NCI-H460 (cell line): Measurements from ENCODE around the gene CNPY4. TPM values are rescaled to one million over a fixed set of nuclear protein-coding genes. Genes with fewer than 3 reads are reported as not detected.
"Not testable (repeated sequence)": the region's sequence is repeated elsewhere in the genome, so short reads cannot be mapped to it uniquely, and the experiment has no call there.

ENCODE experiments used
- DNase-seq: peaks from one replicate; pipeline ENCODE4 v3.0.0-alpha.2; 2016; ENCODE audit warnings: low read depth; ENCODE audit errors: extremely low read depth
- total RNA-seq: library from RNA; depleted of rRNA; stranded (reverse); fragments of >200 nt; shearing (Covaris generic); gene quantifications from 2 replicates; pipeline ENCODE4 v1.2.3, GENCODE V29; 2014

The CNPY4 gene
- total RNA-seq, 1 experiment from 2014 or later: 6.9 TPM

DNA sequence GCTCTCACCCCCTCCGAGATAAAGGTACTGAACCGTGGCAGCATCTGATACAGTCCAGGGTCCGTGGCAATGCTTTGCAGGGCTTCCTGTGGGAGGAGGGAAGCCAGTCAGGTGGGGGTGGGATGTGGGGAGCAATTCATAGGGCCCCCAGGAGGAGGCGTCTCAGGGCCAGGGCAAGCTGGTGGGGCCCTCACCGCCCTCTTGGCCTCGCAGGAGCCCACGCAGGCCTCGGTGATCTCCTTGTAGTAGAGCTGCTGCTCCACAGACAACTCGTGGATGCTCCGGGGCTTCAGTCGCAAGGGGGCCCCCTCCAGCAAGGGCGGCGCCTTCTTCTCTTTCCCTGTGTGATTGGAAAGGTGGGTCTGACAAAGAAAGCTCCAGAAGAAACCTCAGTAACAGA, 7.5 kb upstream of the CNPY4 start:
- DNase-seq: no peak

DNA sequence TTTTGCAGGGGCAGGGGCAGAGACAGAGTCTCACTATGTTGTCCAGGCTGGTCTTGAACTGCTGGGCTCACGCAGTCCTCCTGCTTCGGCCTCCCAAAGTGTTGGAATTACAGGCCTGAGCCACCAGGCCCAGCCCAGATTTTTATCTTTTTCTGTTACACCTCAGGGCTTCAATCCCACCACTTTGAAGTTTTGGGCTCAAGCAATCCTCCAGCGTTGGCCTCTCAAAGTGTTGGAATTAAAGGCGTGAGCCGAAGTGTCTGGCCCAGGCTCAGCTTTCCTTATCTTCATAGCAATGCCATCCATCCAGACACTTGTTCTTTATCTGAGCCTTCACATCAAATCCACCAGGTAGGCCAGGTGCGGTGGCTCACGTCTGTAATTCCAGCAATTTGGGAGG, 4.4 kb upstream of the CNPY4 start:
- no peak for DNase-seq

DNA sequence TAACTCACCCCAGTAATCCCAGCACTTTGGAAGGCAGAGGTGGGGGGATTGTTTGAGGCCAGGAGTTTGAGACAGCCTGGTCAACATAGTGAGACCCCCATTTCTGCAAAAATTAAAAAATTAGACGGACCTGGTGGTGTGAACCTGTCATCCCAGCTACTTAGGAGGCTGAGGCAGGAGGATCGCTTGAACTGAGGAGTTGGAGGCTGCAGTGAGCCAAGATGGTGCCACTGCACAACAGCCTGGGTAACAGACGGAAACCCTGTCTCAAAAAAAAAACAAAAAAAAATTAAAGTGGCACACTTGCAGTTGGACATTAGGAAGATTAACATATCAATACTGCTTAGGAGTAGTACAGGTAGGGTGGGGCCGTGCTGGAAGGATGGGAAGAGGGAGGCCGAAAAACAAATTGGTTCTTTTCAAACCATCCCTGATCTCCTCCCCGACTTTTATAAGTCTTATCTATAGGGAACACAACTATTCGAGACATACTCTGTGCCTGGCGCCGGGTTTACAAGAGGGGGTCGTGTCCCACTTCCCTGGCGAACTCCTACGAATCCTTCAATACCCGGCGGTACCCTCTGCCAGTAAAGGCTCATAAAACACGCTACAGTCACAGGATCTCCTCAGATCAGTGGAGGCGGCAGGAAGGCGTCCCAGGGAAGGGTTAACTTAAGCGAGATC, 904 bp upstream of the CNPY4 start:
- DNase-seq: no peak

DNA sequence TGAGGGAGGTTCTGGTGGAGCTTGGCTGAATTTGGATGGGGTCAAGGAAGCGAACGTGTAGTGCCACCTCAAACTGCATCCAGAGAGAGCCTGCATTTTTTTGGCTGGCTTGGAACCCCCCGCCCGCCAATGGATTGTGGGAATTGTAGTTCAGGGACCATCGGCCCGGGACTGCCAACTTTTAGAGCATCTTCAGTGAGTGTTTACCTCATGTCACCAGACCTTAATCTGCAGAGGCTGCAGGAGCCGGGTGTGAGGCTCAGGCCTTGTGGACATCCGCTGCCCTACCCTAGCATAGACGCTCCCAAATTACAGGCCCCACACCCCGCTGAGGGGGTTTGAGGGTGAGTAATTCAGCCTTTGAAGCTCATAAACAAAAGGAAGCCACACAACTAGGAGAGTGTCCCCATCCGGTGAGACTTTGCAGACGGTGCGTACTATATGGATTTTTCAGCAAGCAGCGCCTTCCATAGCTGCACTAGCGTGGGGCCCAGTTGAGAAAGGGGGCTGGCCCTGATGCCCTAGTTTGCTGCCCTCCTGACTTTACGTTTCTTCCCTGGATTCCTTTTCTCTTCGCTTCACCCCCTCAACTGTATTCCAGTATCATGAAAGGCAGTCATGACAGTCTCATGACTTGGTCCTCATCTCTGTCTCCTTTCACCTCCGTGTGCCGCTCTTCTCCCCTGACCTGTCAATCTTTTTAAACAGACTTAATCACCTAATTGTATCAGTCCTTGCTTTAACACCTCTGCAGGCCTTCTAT, 717 bp downstream of the CNPY4 start:
- peak; percentile 48 for DNase-seq

DNA sequence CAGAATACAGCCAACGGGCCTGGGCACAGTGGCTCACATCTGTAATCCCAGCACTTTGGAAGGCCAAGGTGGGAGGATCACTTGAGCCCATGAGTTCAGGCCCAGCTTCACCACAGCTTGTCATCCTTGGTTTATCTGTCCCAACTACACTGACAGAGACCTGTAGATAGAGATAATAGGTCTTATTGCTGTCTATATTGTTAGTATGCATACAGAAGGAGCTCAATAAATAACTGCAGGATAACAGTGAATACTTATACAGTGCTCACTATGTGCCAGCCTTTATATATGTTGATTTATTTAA, 1.3 kb downstream of the CNPY4 start:
- no peak for DNase-seq

DNA sequence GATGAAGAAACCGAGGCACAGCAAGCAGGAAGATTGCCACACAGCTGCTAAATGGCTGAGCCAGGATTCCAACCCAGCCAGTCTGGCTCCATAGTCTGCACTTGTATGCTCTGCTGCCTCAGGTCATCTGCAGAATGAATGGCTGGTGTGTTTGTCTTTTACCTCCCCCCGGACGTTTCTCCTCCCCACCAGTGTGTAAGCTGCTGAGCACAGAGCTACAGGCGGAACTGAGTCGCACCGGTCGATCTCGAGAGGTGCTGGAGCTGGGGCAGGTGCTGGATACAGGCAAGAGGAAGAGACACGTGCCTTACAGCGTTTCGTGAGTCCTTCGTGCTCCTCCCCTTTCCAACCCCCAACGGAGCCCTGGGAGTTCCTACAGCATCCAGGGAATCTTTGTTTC, 2.6 kb downstream of the CNPY4 start:
- DNase-seq: no peak

DNA sequence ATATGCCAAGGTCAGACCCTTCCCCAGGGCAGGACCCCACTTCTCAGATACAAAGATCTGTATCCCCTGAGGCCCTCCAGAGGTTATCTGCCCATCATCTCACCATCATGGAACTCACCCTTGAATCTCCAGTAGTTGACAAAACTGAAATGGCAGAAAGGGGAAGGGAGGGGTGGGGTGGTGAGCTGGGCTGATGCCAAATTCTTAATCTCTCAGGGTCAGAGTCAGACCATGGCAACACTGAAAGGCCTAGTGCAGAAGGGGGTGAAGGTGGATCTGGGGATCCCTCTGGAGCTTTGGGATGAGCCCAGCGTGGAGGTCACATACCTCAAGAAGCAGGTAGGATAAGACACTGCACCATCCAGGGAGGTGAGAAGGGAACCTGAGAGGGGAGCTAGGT, 3.1 kb downstream of the CNPY4 start:
- DNase-seq: no peak

DNA sequence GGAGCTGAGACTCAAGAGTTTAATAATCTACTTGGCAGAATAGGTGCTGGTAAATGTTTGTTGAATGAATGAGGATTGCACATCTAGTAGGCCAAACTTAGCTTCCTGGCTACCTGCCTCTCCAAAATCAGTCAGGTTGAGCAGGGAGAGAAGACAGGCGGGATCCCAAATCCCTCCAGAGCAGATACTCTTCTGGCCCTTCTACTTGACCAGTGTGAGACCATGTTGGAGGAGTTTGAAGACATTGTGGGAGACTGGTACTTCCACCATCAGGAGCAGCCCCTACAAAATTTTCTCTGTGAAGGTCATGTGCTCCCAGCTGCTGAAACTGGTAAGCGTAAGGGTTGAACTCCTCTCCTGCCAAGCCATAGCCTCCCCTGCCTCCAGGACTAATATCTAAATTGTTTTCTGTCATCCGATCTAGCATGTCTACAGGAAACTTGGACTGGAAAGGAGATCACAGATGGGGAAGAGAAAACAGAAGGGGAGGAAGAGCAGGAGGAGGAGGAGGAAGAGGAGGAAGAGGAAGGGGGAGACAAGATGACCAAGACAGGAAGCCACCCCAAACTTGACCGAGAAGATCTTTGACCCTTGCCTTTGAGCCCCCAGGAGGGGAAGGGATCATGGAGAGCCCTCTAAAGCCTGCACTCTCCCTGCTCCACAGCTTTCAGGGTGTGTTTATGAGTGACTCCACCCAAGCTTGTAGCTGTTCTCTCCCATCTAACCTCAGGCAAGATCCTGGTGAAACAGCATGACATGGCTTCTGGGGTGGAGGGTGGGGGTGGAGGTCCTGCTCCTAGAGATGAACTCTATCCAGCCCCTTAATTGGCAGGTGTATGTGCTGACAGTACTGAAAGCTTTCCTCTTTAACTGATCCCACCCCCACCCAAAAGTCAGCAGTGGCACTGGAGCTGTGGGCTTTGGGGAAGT, 5.1 kb downstream of the CNPY4 start:
- DNase-seq: no peak

DNA sequence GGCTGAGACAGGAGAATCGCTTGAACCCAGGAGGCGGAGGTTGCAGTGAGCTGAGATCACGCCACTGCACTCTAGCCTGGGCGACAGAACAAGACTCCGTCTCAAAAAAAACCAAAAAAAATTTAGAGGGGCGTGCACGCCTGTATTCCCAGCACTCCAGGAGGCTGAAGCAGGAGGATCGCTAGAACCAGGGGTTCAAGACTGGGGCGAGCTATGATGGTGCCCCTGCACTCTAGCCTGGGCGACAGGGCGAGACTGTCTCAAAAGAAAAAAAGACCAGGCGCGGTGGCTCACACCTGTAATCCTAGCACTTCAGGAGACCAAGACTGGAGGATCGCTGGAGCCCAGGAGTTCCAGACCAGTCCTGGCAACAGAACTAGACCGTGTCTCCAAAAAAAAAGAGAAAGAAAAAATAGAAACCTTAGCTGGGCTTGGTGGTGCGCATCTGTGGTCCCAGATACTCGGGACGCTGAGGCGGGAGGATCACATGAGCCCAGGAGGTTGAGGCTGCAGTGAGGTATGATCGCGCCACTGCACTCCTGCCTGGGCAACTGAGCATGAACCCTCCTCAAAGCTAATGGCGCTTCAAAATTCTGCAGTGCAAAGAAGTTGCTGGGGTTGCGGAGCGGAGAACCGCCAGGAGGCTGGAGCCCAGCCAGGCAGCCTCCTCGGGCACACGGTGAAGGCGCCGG, 7.0 kb downstream of the CNPY4 start:
- no peak for DNase-seq

DNA sequence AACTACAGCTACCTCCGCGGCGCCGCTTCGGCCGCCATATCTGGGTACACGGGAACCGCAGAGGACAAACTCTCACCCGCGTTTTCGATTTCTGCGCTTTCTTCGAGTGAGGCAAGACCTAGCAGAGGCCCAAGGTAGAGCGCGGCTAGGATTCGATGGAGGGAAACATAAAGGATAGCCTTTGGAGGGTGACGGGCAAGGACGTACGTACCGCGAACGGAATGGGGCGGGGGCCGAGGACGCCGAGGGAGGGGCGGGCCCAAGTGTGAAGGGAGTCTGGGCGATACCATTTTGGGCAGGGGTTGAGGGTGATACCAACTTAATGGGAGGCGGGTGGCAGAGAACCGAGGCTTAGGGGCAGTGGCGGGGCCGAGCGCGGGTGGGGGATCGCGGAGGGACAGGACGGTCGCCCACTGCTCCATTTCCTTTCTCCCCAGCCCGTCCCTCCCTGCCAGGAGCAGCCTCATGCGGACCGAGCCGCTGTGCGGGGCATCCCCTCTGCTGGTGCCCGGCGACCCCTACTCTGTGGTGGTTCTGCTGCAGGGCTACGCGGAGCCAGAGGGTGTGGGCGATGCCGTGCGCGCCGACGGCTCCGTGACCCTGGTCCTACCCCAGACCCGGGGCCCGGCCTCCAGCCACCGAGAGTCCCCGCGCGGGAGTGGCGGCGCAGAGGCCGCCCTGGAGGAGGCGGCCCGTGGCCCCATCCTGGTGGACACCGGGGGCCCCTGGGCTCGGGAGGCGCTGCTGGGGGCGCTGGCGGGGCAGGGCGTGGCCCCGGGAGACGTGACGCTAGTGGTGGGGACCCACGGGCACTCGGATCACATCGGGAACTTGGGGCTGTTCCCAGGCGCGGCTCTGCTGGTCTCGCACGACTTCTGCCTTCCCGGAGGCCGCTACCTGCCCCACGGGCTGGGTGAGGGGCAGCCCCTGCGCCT, 7.8 kb downstream of the CNPY4 start, which contains the start of gene MBLAC1:
Gene MBLAC1 (plus strand): TSS at position 37 of the 935 bp plus-strand sequence. CDS start 429 bp downstream, at position 466.
- peak; percentile 84 for DNase-seq

DNA sequence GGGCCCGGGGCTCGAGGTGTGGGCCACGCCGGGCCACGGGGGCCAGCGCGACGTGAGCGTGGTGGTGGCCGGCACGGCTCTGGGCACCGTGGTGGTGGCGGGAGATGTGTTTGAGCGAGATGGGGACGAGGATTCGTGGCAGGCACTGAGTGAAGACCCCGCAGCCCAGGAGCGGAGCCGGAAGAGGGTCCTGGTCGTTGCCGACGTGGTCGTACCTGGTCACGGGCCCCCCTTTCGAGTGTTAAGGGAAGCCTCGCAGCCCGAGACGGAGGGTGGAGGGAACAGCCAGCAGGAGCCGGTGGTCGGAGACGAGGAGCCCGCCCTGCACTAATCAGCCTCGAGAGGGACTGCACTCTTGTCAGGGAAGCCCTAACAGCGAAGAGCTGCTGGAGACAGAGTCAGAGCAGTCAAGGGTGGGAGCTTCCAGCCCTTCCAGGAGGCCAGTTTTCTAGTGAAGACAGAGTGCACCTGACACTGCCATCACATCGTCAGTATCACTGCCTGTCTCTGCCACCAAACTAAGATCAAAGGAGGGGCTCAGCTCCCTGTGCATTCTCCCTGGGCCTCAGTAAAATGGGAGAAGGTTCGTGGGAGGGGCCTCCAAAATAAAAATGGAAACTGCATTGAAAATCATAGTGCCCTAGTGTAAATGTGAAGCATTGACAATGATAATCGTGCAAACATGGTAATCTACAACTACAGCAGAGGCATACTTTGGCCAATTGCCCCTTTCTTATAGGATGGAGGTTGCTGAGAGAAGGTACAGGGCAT, 8.6 kb downstream of the CNPY4 start:
- DNase-seq: no peak

DNA sequence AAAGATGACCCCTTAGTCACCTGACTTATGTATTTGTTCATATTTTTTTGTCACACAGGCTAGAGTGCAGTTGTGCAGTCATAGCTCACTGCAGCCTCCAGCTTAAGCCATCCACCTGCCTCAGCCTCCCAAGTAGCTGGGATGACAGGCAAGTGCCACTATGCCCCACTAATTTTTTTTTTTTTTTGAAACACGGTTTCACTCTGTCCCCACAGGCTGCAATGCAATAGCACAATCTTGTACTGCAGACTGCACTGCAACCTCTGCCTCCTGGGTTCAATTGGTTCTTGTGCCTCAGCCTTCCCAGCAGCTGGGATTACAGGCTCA, 9.2 kb downstream of the CNPY4 start:
- no peak for DNase-seq

DNA sequence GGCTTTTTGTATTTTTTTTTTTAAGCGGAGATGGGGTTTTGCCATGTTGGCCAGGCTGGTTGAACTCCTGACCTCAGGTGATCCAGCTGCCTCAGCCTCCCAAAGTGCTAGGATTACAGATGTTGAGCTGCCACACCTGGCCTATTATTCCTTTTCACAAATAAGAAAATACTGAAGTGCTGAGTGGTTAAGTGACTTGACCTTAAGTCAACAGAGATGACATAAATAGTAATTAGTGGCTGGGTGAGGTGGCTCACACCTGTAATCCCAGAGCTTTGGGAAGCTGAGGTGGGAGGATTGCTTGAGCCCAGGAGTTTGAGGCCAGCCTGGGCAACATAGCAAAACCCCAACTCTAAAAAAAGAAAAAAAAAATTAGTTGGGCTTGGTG, 10.8 kb downstream of the CNPY4 start:
- DNase-seq: not testable (repeated sequence)

DNA sequence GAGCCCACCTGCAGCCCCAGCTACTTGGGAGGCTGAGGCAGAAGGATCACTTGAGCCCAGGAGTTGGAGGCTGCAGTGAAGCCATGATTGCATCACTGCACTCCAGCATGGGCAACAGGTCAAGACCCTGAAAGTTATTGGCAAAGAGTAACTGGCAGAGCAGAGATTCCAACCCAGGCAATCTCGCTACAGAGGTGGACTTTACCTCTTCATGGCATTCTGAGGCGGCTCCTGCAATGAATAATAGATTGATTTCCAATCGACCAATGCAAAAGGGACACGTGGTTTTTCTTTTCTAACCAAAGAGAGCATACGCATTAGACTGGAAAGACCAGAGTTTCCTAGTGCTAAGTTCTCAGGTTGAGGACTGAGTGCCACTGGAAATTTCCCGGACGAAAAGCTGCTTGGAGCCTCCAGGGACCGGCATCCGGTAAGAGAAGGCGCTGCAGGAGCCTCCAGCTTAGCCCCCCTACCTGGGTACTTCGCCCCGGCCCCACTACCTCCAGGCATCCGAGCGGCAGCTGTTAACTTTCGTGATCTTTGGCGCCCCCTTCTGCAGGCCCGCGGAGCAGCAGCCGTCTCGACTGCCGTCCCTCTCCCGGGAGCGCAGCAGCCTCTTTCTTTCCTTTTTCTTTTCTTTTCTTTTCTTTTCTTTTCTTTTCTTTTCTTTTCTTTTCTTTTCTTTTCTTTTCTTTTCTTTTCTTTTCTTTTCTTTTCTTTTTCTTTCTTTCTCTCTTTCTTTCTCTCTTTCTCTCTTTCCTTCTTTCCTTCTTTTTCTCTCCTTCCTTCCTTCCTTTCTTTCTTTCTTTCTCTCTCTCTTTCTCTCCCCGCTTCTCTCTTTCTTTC, 11.4 kb downstream of the CNPY4 start:
- peak; percentile 60 for DNase-seq

DNA sequence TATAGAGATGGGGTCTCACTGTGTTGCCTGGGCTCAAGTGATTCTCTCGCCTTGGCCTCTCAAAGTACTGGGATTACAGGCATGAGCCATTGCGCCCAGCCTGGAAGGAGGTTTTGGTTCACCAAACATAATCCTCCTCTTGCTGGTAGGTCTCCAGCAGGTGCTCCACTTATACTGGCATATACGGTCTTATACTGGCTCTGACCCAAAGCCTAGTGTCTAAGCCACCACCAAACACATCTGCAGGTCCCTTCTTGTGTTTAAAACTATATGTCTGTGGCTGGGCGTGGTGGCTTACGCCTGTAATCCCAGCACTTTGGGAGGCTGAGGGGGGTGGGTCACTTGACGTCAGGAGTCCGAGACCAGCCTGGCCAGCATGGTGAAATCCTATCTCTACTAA, 12.7 kb downstream of the CNPY4 start:
- no peak for DNase-seq

DNA sequence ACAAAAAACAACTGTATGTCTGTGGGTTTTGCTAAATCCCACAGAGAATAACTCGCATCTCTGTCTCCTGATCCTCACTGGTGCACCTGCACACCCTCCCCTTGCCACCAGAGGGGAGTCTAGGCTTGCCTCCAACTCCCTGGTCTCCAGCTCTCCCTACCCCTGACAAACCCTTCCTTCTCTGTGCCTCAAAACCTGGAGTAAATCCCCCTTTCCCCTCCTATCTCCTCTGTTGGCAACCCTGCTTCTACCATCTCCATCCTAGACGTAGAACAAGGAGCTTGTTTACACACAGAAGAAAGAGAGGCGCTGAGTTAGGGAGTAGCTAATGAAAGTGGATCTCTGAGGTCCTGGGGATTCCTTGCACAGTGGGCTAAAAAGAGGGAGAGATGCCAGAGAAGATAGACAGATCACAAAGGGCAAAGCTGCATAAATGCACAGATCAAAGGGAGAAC, 13.3 kb downstream of the CNPY4 start:
- peak; percentile 72 for DNase-seq

DNA sequence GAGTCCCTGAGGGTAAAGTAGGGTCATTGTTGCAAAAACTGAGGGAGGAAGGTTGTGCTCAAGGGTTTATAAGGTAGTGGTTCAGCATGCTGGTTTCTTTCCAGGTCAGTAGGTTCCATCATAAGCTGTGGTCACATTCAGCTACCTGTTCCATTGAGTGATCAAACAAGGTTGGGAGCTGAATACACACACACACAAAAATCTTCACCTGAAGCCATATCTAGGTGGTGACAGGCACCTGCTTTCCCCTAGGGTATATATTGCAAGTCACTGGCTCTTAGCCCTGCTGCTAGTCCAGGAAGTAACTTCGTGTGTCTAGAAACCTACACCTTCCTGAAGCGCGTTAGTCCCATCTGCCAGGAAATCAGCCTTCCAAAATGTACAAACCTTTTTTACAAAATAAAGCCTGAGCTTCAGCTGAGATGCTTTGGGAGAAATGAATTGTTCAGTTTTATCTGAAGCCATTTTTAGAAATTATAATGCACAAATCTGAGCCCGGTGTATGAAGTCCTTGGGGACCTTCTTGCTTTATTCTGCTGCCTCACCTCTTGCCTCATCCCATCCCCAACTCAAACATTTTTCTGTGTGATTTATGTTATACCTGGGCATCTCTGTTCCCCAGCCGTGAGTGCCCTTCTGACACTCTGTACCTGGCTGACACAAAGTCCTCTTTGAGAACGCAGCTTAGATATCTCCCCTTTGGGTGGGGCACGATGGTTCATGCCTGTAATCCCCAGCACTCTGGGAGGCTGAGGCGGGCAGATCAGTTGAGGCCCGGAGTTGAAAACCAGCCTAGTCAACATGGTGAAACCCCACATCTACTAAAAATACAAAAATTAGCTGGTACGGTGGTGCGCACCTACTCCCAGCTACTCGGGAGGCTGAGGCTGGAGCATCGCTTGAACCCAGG, 18.7 kb downstream of the CNPY4 start:
- DNase-seq: no peak
